ENCODE measurements around the gene PRDX5. TPM values are rescaled to one million over a fixed set of nuclear protein-coding genes. Genes with fewer than 3 reads are reported as not detected.

The PRDX5 gene
- total RNA-seq, 1 experiment from 2014 or later, result 255 TPM

- TF ChIP-seq ERG (CRISPR knock-in tag; IDR thresholded peaks at IDR 0.05) (no peak), ZNF425 (CRISPR knock-in tag; conservative IDR thresholded peaks at IDR 0.05) (no peak), GRHL2 (CRISPR knock-in tag; IDR thresholded peaks at IDR 0.05; ENCODE audit: insufficient replicate concordance, severe bottlenecking) (no peak), TCF7 (CRISPR knock-in tag; IDR thresholded peaks at IDR 0.05; ENCODE audit: low read depth) (no peak), ZSCAN18 (CRISPR knock-in tag; IDR thresholded peaks at IDR 0.05) (no peak), CDX4 (CRISPR knock-in tag; IDR thresholded peaks at IDR 0.05; ENCODE audit: borderline replicate concordance) (no peak), ATF1 (CRISPR knock-in tag; IDR thresholded peaks at IDR 0.05) (no peak), FOXP1 (CRISPR knock-in tag; IDR thresholded peaks at IDR 0.05; ENCODE audit: borderline replicate concordance) (no peak), IRF1 (CRISPR knock-in tag; IDR thresholded peaks at IDR 0.05) (no peak), EMX1 (CRISPR knock-in tag; IDR thresholded peaks at IDR 0.05) (no peak), AFF4 (CRISPR knock-in tag; IDR thresholded peaks at IDR 0.05; ENCODE audit: borderline replicate concordance) (no peak), JUN (CRISPR knock-in tag; IDR thresholded peaks at IDR 0.05) (no peak)
Measured at GRCh38 chr11:64294774-64295173, 23.1 kb upstream of the PRDX5 start (continued).

- ChIA-PET CTCF (interaction anchor here (0.8 to 1.1 kb wide), 3 partner anchors 9 to 22 kb away, joined by 3 to 5 read pairs (median 3); partner anchors contain the start of gene TRMT112), POLR2A (interaction anchor here (0.7 kb wide), 1 partner anchor 493 kb away, joined by 3 read pairs; no protein-coding TSS in a partner anchor)
- peaks cover 14% of the 10 kb centered on the region for H3K4me1 Mint-ChIP-seq
- ATAC-seq, result no peak
- no peaks in the 10 kb centered on the region for H3K9me3 Mint-ChIP-seq
- H3K27ac Mint-ChIP-seq, result no peak overlapping the region
- peaks cover 93% of the 10 kb centered on the region for H3K27me3 Mint-ChIP-seq (ENCODE audit: low read depth)
- H3K4me3 Mint-ChIP-seq, result no peak overlapping the region
- no peak for DNase-seq (ENCODE audit: low spot score)
- no peaks in the 10 kb centered on the region for H3K36me3 Mint-ChIP-seq
- no peak for TF ChIP-seq ZNF263 (CRISPR knock-in tag; IDR thresholded peaks at IDR 0.05; ENCODE audit: low read depth)
- no peak for TF ChIP-seq CDX4 (CRISPR knock-in tag; IDR thresholded peaks at IDR 0.05; ENCODE audit: borderline replicate concordance)
- no peak for TF ChIP-seq TCF7 (CRISPR knock-in tag; IDR thresholded peaks at IDR 0.05; ENCODE audit: low read depth)
- TF ChIP-seq ARID4B (CRISPR knock-in tag; IDR thresholded peaks at IDR 0.05; ENCODE audit: borderline replicate concordance), result no peak
- no peak for TF ChIP-seq GTF2I (CRISPR knock-in tag; conservative IDR thresholded peaks at IDR 0.05)
- no peak for TF ChIP-seq ZNF416 (CRISPR knock-in tag; IDR thresholded peaks at IDR 0.05)
- TF ChIP-seq E2F5 (CRISPR knock-in tag; IDR thresholded peaks at IDR 0.05), result no peak
Measured at GRCh38 chr11:64295760-64296159, 22.2 kb upstream of the PRDX5 start.
